GM12874 (cell line): ENCODE measurements around the gene CCR5AS.

Source experiments
- CTCF ChIP-seq: IDR thresholded peaks from 2 replicates; pipeline ENCODE4 v1.5.1; 2011; ENCODE audit warnings: low read depth, mild to moderate bottlenecking, control low read depth, low read length, moderate library complexity; ENCODE audit not compliant: insufficient read depth

The CCR5AS gene

DNA sequence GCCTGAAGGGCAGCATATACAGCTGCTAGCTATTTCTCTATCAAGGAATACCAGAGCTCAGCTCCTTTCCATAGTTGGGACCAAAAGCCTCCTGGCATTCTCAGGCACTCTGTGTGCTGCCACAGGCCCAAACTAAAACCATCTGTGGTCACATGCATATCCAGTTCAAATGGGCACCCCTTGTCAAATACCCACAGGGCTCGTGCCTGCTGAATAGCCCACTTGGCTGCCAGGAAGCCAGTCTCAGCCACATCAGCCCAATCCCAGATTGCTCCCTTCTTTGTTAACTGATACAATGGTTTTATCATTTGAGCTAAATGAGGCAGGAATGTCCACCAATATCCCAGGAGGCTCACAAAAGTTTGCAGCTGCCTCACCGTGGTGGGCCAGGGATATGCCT is 14.1 kb upstream of the CCR5AS start:
- no peak for TF ChIP-seq CTCF

DNA sequence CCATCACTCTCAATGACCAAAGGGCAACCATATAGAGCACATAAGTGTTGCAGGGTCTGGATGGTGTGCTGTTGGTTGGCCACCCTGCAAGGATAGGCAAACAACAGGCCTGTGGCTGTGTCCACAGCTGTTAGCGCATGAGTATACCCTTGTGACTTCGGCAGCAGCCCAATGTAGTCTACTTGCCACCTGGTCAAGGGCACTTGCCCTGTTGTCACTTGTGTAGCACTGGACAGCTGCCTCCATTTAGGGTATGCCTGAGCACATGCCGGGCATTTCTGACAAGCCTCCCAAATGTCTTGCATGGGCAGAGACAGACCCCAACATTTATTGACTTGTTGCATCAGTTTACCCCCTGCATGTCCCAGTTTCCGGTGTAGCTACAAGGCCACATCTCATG is 12.9 kb upstream of the CCR5AS start:
- TF ChIP-seq CTCF: no peak

- TF ChIP-seq CTCF: no peak
Observed at GRCh38 chr3:46417841-46418611, 11.2 kb upstream of the CCR5AS start.

- TF ChIP-seq CTCF: no peak
Observed at GRCh38 chr3:46416811-46417510, 10.1 kb upstream of the CCR5AS start.

- TF ChIP-seq CTCF: no peak
Observed at GRCh38 chr3:46416125-46416810, 9.4 kb upstream of the CCR5AS start.

- no peak for TF ChIP-seq CTCF
Observed at GRCh38 chr3:46414739-46415138, 7.9 kb upstream of the CCR5AS start.

- no peak for TF ChIP-seq CTCF
Observed at GRCh38 chr3:46413951-46414350, 7.1 kb upstream of the CCR5AS start.
